Liver (tissue), 9 donors: ENCODE measurements around the gene KRT85. TPM values are rescaled to one million over a fixed set of nuclear protein-coding genes. Genes with fewer than 3 reads are reported as not detected.

Experiments used
- DNase-seq: peaks from one replicate; pipeline ENCODE4 v3.0.0-alpha.2; 2017; ENCODE audit warnings: low spot score
- H3K27ac ChIP-seq, 2 donors: one replicate each; pipeline ENCODE4 v1.7.0; 2013; ENCODE audit warnings: inconsistent platforms in 2 of 2, low read length in 2 of 2, control low read depth in 1 of 2, low read depth in 1 of 2, mild to moderate bottlenecking in 1 of 2
- H3K27me3 ChIP-seq, 4 donors: one replicate each; pipeline versions ENCODE4 v1.6.1 to v1.7.0; 2013; ENCODE audit warnings: low read length in 3 of 4, inconsistent platforms in 1 of 4, mild to moderate bottlenecking in 1 of 4, moderate library complexity in 1 of 4; ENCODE audit not compliant: control insufficient read depth in 4 of 4, insufficient read depth in 4 of 4
- H3K36me3 ChIP-seq, 4 donors: one replicate each; pipeline versions ENCODE4 v1.6.1 to v1.7.0; 2013; ENCODE audit warnings: low read length in 3 of 4, mild to moderate bottlenecking in 3 of 4, low read depth in 1 of 4, moderate library complexity in 1 of 4; ENCODE audit not compliant: control insufficient read depth in 4 of 4, insufficient read depth in 3 of 4
- H3K4me1 ChIP-seq, 4 donors: one replicate each; pipeline versions ENCODE4 v1.6.1 to v1.7.0; 2013; ENCODE audit warnings: low read length in 3 of 4, mild to moderate bottlenecking in 3 of 4, moderate library complexity in 1 of 4; ENCODE audit not compliant: control insufficient read depth in 4 of 4, insufficient read depth in 4 of 4
- H3K4me3 ChIP-seq, 3 donors: one replicate each; pipeline versions ENCODE4 v1.6.1 to v1.7.0; 2013; ENCODE audit warnings: low read length in 3 of 3, control low read depth in 1 of 3, low read depth in 1 of 3, mild to moderate bottlenecking in 1 of 3
- H3K9ac ChIP-seq, 2 donors: one replicate each; pipeline ENCODE4 v1.7.0; 2013; ENCODE audit warnings: low read length in 2 of 2, mild to moderate bottlenecking in 2 of 2, moderate library complexity in 2 of 2, control low read depth in 1 of 2, low read depth in 1 of 2
- H3K9me3 ChIP-seq, 4 donors: one replicate each; pipeline versions ENCODE4 v1.6.1 to v1.7.0; 2013; ENCODE audit warnings: low read length in 3 of 4; ENCODE audit not compliant: control insufficient read depth in 4 of 4
- EGR1 ChIP-seq, 2 donors: IDR thresholded peaks; 2 replicates each; pipeline ENCODE4 v1.6.1; 2016 to 2018; ENCODE audit warnings: antibody characterized with exemption in 2 of 2, low read depth in 2 of 2
- FOXA1 ChIP-seq: IDR thresholded peaks from 2 replicates; pipeline ENCODE4 v1.6.1; 2016; ENCODE audit warnings: antibody characterized with exemption
- FOXA2 ChIP-seq: IDR thresholded peaks from 2 replicates; pipeline ENCODE4 v1.6.1; 2016; ENCODE audit warnings: antibody characterized with exemption
- GABPA ChIP-seq, 2 donors: IDR thresholded peaks in 1 of 2; conservative IDR thresholded peaks in 1 of 2; 2 replicates each; pipeline ENCODE4 v1.6.1; 2016; ENCODE audit warnings: antibody characterized with exemption in 2 of 2, mild to moderate bottlenecking in 1 of 2, moderate library complexity in 1 of 2
- HNF4A ChIP-seq, 2 donors: conservative IDR thresholded peaks; 2 replicates each; pipeline ENCODE4 v1.6.1; 2016; ENCODE audit warnings: antibody characterized with exemption in 2 of 2, mild to moderate bottlenecking in 2 of 2
- HNF4G ChIP-seq: IDR thresholded peaks from 2 replicates; pipeline ENCODE4 v1.6.1; 2016; ENCODE audit warnings: antibody characterized with exemption
- JUND ChIP-seq, 2 donors: IDR thresholded peaks; 2 replicates each; pipeline ENCODE4 v1.6.1; 2016; ENCODE audit warnings: antibody characterized with exemption in 2 of 2
- NR2F2 ChIP-seq: IDR thresholded peaks from 2 replicates; pipeline ENCODE4 v1.6.1; 2016; ENCODE audit warnings: antibody characterized with exemption
- RAD21 ChIP-seq, 2 donors: IDR thresholded peaks; 2 replicates each; pipeline ENCODE4 v1.6.1; 2016; ENCODE audit warnings: antibody characterized with exemption in 2 of 2, mild to moderate bottlenecking in 2 of 2
- RXRA ChIP-seq, 2 donors: IDR thresholded peaks; 2 replicates each; pipeline ENCODE4 v1.6.1; 2017 to 2018; ENCODE audit warnings: antibody characterized with exemption in 2 of 2, mild to moderate bottlenecking in 1 of 2
- SP1 ChIP-seq: IDR thresholded peaks from 2 replicates; pipeline ENCODE4 v1.6.1; 2018; ENCODE audit warnings: antibody characterized with exemption, mild to moderate bottlenecking
- TAF1 ChIP-seq: conservative IDR thresholded peaks from 2 replicates; pipeline ENCODE4 v1.6.1; 2016; ENCODE audit warnings: antibody characterized with exemption, mild to moderate bottlenecking
- YY1 ChIP-seq: IDR thresholded peaks from 2 replicates; pipeline ENCODE4 v1.6.1; 2016; ENCODE audit warnings: antibody characterized with exemption, mild to moderate bottlenecking
- WGBS: extraction: QIAGEN DNeasy Blood & Tissue Kit; methylation state at CpG from one replicate; pipeline ENCODE4 v1.1.7; 2013; 5-methylcytosine and 5-hydroxymethylcytosine counted together
- polyA plus RNA-seq, 2 donors: library from polyadenylated mRNA; stranded (reverse) in 1 of 2; unstranded in 1 of 2; fragments of 200-250 nt in 1 of 2; fragments of >200 nt in 1 of 2; fragmentation: Nextera tagmentation in 1 of 2; extraction: Ambion mirVana in 1 of 2; gene quantifications; one replicate each; pipeline versions ENCODE4 v1.2.1 to v1.2.3, GENCODE V29; 2013 to 2015
- total RNA-seq, 2 donors: library from RNA; depleted of rRNA; stranded (reverse); fragments of >200 nt; gene quantifications; one replicate each; pipeline ENCODE4 v1.2.3, GENCODE V29; 2014
- TF ChIP-seq, protein P1 (sequence below): fragments of 150-350 bp; IDR thresholded peaks from 2 replicates; pipeline ENCODE4 v1.5.1; 2017; ENCODE audit warnings: improper control_type of control experiment, low read depth, low read length; ENCODE audit not compliant: missing input control
- TF ChIP-seq, protein P2 (sequence below): IDR thresholded peaks from 2 replicates; pipeline ENCODE4 v1.6.1; 2016; ENCODE audit warnings: antibody characterized with exemption
- TF ChIP-seq, protein P3 (sequence below): IDR thresholded peaks from 2 replicates; pipeline ENCODE4 v1.6.1; 2016; ENCODE audit warnings: antibody characterized with exemption, mild to moderate bottlenecking
- TF ChIP-seq, protein P4 (sequence below): IDR thresholded peaks from 2 replicates; pipeline ENCODE4 v1.6.1; 2016; ENCODE audit warnings: antibody characterized with exemption
- TF ChIP-seq, protein P5 (sequence below): IDR thresholded peaks from 2 replicates; pipeline ENCODE4 v1.6.1; 2016; ENCODE audit warnings: antibody characterized with exemption
- donor health status: healthy.
- donor health status: healthy.
- donor health status: healthy.
- donor health status: healthy.
- donor health status: healthy.

KRT85 gene
- total and polyA plus RNA-seq, 4 donors = not detected

DNA sequence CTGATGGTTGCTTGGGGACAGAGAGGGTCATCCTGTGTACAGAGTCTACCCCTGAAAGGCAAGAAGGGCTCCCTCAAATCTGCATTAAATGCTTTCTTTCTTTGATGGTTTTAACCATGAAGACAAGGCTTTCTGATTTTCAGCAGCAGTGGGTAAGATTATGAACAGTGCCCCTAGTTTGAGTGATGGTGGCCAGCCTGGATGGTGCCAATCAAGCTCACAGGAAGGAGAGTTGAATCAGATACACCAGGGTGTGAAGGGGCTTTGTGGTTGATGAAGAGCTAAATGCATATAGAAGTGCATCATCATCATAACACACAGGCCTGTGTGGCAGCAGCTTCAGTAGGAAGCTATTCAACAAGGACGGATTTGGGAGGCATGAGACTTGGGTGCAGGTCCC, 5.7 kb downstream of the KRT85 start:
- peaks cover 0 to 15% (median 7%) of the 10 kb centered on the region in 4 donors for H3K4me1 ChIP-seq
- H3K27ac ChIP-seq = no peak overlapping the region
- H3K27me3 ChIP-seq = no peaks in the 10 kb centered on the region
- no peak overlapping the region for H3K9ac ChIP-seq
- DNase-seq = no peak
- no peak for TF ChIP-seq YY1
- no peak for TF ChIP-seq FOXA1
- no peak for TF ChIP-seq FOXA2
- no peak for TF ChIP-seq GABPA (IDR thresholded peaks at IDR 0.05 in 1 of 2, conservative IDR thresholded peaks at IDR 0.05 in 1 of 2)
- TF ChIP-seq SP1 = no peak
- TF ChIP-seq JUND (IDR thresholded peaks at IDR 0.05) = no peak
- TF ChIP-seq EGR1 (IDR thresholded peaks at IDR 0.05; ENCODE audit: low read depth in 2 of 2) = no peak
- TF ChIP-seq, protein P1, sequence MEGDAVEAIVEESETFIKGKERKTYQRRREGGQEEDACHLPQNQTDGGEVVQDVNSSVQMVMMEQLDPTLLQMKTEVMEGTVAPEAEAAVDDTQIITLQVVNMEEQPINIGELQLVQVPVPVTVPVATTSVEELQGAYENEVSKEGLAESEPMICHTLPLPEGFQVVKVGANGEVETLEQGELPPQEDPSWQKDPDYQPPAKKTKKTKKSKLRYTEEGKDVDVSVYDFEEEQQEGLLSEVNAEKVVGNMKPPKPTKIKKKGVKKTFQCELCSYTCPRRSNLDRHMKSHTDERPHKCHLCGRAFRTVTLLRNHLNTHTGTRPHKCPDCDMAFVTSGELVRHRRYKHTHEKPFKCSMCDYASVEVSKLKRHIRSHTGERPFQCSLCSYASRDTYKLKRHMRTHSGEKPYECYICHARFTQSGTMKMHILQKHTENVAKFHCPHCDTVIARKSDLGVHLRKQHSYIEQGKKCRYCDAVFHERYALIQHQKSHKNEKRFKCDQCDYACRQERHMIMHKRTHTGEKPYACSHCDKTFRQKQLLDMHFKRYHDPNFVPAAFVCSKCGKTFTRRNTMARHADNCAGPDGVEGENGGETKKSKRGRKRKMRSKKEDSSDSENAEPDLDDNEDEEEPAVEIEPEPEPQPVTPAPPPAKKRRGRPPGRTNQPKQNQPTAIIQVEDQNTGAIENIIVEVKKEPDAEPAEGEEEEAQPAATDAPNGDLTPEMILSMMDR = no peak
- TF ChIP-seq RAD21 (IDR thresholded peaks at IDR 0.05) = no peak
- no peak for TF ChIP-seq TAF1
- TF ChIP-seq, protein P2, sequence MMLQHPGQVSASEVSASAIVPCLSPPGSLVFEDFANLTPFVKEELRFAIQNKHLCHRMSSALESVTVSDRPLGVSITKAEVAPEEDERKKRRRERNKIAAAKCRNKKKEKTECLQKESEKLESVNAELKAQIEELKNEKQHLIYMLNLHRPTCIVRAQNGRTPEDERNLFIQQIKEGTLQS = no peak
- TF ChIP-seq NR2F2 = no peak
- TF ChIP-seq, protein P3, sequence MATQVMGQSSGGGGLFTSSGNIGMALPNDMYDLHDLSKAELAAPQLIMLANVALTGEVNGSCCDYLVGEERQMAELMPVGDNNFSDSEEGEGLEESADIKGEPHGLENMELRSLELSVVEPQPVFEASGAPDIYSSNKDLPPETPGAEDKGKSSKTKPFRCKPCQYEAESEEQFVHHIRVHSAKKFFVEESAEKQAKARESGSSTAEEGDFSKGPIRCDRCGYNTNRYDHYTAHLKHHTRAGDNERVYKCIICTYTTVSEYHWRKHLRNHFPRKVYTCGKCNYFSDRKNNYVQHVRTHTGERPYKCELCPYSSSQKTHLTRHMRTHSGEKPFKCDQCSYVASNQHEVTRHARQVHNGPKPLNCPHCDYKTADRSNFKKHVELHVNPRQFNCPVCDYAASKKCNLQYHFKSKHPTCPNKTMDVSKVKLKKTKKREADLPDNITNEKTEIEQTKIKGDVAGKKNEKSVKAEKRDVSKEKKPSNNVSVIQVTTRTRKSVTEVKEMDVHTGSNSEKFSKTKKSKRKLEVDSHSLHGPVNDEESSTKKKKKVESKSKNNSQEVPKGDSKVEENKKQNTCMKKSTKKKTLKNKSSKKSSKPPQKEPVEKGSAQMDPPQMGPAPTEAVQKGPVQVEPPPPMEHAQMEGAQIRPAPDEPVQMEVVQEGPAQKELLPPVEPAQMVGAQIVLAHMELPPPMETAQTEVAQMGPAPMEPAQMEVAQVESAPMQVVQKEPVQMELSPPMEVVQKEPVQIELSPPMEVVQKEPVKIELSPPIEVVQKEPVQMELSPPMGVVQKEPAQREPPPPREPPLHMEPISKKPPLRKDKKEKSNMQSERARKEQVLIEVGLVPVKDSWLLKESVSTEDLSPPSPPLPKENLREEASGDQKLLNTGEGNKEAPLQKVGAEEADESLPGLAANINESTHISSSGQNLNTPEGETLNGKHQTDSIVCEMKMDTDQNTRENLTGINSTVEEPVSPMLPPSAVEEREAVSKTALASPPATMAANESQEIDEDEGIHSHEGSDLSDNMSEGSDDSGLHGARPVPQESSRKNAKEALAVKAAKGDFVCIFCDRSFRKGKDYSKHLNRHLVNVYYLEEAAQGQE = no peak
- no peak for TF ChIP-seq HNF4A (conservative IDR thresholded peaks at IDR 0.05)
- TF ChIP-seq, protein P4, sequence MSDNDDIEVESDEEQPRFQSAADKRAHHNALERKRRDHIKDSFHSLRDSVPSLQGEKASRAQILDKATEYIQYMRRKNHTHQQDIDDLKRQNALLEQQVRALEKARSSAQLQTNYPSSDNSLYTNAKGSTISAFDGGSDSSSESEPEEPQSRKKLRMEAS = no peak
- TF ChIP-seq, protein P5, sequence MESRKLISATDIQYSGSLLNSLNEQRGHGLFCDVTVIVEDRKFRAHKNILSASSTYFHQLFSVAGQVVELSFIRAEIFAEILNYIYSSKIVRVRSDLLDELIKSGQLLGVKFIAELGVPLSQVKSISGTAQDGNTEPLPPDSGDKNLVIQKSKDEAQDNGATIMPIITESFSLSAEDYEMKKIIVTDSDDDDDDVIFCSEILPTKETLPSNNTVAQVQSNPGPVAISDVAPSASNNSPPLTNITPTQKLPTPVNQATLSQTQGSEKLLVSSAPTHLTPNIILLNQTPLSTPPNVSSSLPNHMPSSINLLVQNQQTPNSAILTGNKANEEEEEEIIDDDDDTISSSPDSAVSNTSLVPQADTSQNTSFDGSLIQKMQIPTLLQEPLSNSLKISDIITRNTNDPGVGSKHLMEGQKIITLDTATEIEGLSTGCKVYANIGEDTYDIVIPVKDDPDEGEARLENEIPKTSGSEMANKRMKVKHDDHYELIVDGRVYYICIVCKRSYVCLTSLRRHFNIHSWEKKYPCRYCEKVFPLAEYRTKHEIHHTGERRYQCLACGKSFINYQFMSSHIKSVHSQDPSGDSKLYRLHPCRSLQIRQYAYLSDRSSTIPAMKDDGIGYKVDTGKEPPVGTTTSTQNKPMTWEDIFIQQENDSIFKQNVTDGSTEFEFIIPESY = no peak
- TF ChIP-seq HNF4G = no peak
- TF ChIP-seq RXRA (IDR thresholded peaks at IDR 0.05) = no peak
- H3K4me3 ChIP-seq = no peak overlapping the region
- H3K9me3 ChIP-seq = no peaks in the 10 kb centered on the region
- H3K36me3 ChIP-seq = no peaks in the 10 kb centered on the region
- WGBS = 97% methylated on average over 1 of the region's 1 CpG
